Stimulated activated naive CD8-positive, alpha-beta T cell treated with anti-CD3 and anti-CD28 coated beads, Interleukin-15, amount 100 ng/mL, for 72 hours (primary cell): ENCODE results near the gene ANO7.

ENCODE experiments used
- ATAC-seq: fragments of 150-1000 bp; cut with Tn5 transposase; 2 replicates; pipeline ENCODE4 v1.10.0; 2021; ENCODE audit warnings: mild to moderate bottlenecking, moderate library complexity
- DNase-seq, 2 donors: peaks; one replicate each; pipeline ENCODE4 v3.0.0; 2021 to 2022
- H3K27ac Mint-ChIP-seq, 2 donors: one replicate each; pipeline ENCODE4 v1.8.0; 2022; ENCODE audit warnings: mild to moderate bottlenecking in 2 of 2, mixed read lengths in 2 of 2, moderate library complexity in 2 of 2
- H3K27me3 Mint-ChIP-seq: one replicate; pipeline ENCODE4 v1.8.0; 2022; ENCODE audit warnings: mixed read lengths
- H3K4me1 Mint-ChIP-seq: one replicate; pipeline ENCODE4 v1.8.0; 2022; ENCODE audit warnings: mild to moderate bottlenecking, mixed read lengths
- H3K4me3 Mint-ChIP-seq, 2 donors: one replicate each; pipeline ENCODE4 v1.8.0; 2022; ENCODE audit warnings: mild to moderate bottlenecking in 2 of 2, mixed read lengths in 2 of 2, moderate library complexity in 1 of 2
- H3K9me3 Mint-ChIP-seq, 2 donors: one replicate each; pipeline ENCODE4 v1.8.0; 2022; ENCODE audit warnings: mixed read lengths in 2 of 2

The ANO7 gene

GRCh38 chr2:241177526-241178334, 10.7 kb upstream of the ANO7 start:
- DNase-seq (no peak), ATAC-seq (no peak)
- no peaks in the 10 kb centered on the region for H3K27me3 Mint-ChIP-seq
- H3K9me3 Mint-ChIP-seq = no peaks in the 10 kb centered on the region
- H3K4me3 Mint-ChIP-seq = no peak overlapping the region
- H3K4me1 Mint-ChIP-seq = no peaks in the 10 kb centered on the region
- H3K27ac Mint-ChIP-seq = no peak overlapping the region

GRCh38 chr2:241178961-241179360, 9.5 kb upstream of the ANO7 start:
- no peak overlapping the region for H3K27ac Mint-ChIP-seq
- no peak for DNase-seq
- H3K9me3 Mint-ChIP-seq = no peaks in the 10 kb centered on the region
- no peak overlapping the region for H3K4me3 Mint-ChIP-seq
- no peaks in the 10 kb centered on the region for H3K27me3 Mint-ChIP-seq
- no peaks in the 10 kb centered on the region for H3K4me1 Mint-ChIP-seq
- no peak for ATAC-seq

GRCh38 chr2:241179899-241180298, 8.6 kb upstream of the ANO7 start:
- H3K27ac Mint-ChIP-seq = no peak overlapping the region
- ATAC-seq = peak; percentile 35
- DNase-seq = no peak

GRCh38 chr2:241180495-241180894, 8.0 kb upstream of the ANO7 start:
- Mint-ChIP-seq H3K4me1 (no peaks in the 10 kb centered on the region), H3K27me3 (no peaks in the 10 kb centered on the region), H3K9me3 (no peaks in the 10 kb centered on the region), H3K27ac (no peak overlapping the region), H3K4me3 (no peak overlapping the region)
- DNase-seq = no peak
- ATAC-seq = no peak

More at GRCh38 chr2:241179899-241180298, 8.6 kb upstream of the ANO7 start:
- Mint-ChIP-seq H3K4me1 (no peaks in the 10 kb centered on the region), H3K27me3 (no peaks in the 10 kb centered on the region), H3K9me3 (no peaks in the 10 kb centered on the region), H3K4me3 (no peak overlapping the region)

- no peak for ATAC-seq
Observed at GRCh38 chr2:241182126-241182525, 6.4 kb upstream of the ANO7 start.

GRCh38 chr2:241182531-241183133, 5.8 kb upstream of the ANO7 start:
- Mint-ChIP-seq H3K4me1 (no peaks in the 10 kb centered on the region), H3K27me3 (no peaks in the 10 kb centered on the region), H3K4me3 (no peak overlapping the region), H3K27ac (peak overlapping the region in 1 of 2 donors; percentile 71), H3K9me3 (no peaks in the 10 kb centered on the region)
- ATAC-seq = no peak
- DNase-seq = no peak

More at GRCh38 chr2:241182126-241182525, 6.4 kb upstream of the ANO7 start:
- Mint-ChIP-seq H3K9me3 (no peaks in the 10 kb centered on the region), H3K27me3 (no peaks in the 10 kb centered on the region), H3K4me3 (no peak overlapping the region), H3K27ac (peak overlapping the region in 1 of 2 donors; percentile 71), H3K4me1 (no peaks in the 10 kb centered on the region)
- no peak for DNase-seq

GRCh38 chr2:241183221-241183620, 5.3 kb upstream of the ANO7 start:
- Mint-ChIP-seq H3K27ac (no peak overlapping the region), H3K27me3 (no peaks in the 10 kb centered on the region), H3K4me1 (no peaks in the 10 kb centered on the region), H3K4me3 (no peak overlapping the region), H3K9me3 (no peaks in the 10 kb centered on the region)
- DNase-seq (no peak), ATAC-seq (no peak)

- Mint-ChIP-seq H3K4me3 (no peak overlapping the region), H3K9me3 (no peaks in the 10 kb centered on the region), H3K4me1 (no peaks in the 10 kb centered on the region), H3K27ac (no peak overlapping the region), H3K27me3 (no peaks in the 10 kb centered on the region)
- no peak for DNase-seq
- ATAC-seq = no peak
Observed at GRCh38 chr2:241184901-241185300, 3.6 kb upstream of the ANO7 start.

GRCh38 chr2:241185961-241186360, 2.5 kb upstream of the ANO7 start:
- Mint-ChIP-seq H3K27me3 (no peaks in the 10 kb centered on the region), H3K27ac (no peak overlapping the region), H3K4me1 (no peaks in the 10 kb centered on the region), H3K4me3 (no peak overlapping the region), H3K9me3 (no peaks in the 10 kb centered on the region)
- DNase-seq (no peak), ATAC-seq (no peak)

- Mint-ChIP-seq H3K4me1 (no peaks in the 10 kb centered on the region), H3K27me3 (no peaks in the 10 kb centered on the region), H3K9me3 (no peaks in the 10 kb centered on the region), H3K27ac (no peak overlapping the region), H3K4me3 (no peak overlapping the region)
- DNase-seq (no peak), ATAC-seq (no peak)
Observed at GRCh38 chr2:241187101-241187917, 1.2 kb upstream of the ANO7 start.

GRCh38 chr2:241187918-241188234, 601 bp upstream of the ANO7 start:
- no peaks in the 10 kb centered on the region for H3K9me3 Mint-ChIP-seq
- DNase-seq = no peak
- H3K27me3 Mint-ChIP-seq = no peaks in the 10 kb centered on the region

GRCh38 chr2:241189093-241189855, 797 bp downstream of the ANO7 start:
- Mint-ChIP-seq H3K27ac (no peak overlapping the region), H3K9me3 (no peaks in the 10 kb centered on the region), H3K4me1 (no peaks in the 10 kb centered on the region), H3K4me3 (no peak overlapping the region), H3K27me3 (no peaks in the 10 kb centered on the region)
- DNase-seq (no peak), ATAC-seq (peak; percentile 24)

More at GRCh38 chr2:241187918-241188234, 601 bp upstream of the ANO7 start:
- no peak for ATAC-seq
- Mint-ChIP-seq H3K27ac (no peak overlapping the region), H3K4me1 (no peaks in the 10 kb centered on the region), H3K4me3 (no peak overlapping the region)

- ATAC-seq (peak; percentile 5), DNase-seq (no peak)
- H3K4me3 Mint-ChIP-seq = no peak overlapping the region
- no peaks in the 10 kb centered on the region for H3K9me3 Mint-ChIP-seq
- no peaks in the 10 kb centered on the region for H3K27me3 Mint-ChIP-seq
- H3K4me1 Mint-ChIP-seq = no peaks in the 10 kb centered on the region
- no peak overlapping the region for H3K27ac Mint-ChIP-seq
Observed at GRCh38 chr2:241189856-241190201, 1.4 kb downstream of the ANO7 start.

GRCh38 chr2:241190291-241190981, 2.0 kb downstream of the ANO7 start:
- H3K4me1 Mint-ChIP-seq = no peaks in the 10 kb centered on the region
- no peak overlapping the region for H3K4me3 Mint-ChIP-seq
- H3K9me3 Mint-ChIP-seq = no peaks in the 10 kb centered on the region
- H3K27ac Mint-ChIP-seq = peak overlapping the region in 1 of 2 donors; percentile 49
- ATAC-seq (peak; percentile 42), DNase-seq (no peak)
- no peaks in the 10 kb centered on the region for H3K27me3 Mint-ChIP-seq

GRCh38 chr2:241191081-241191480, 2.6 kb downstream of the ANO7 start:
- Mint-ChIP-seq H3K4me3 (no peak overlapping the region), H3K9me3 (no peaks in the 10 kb centered on the region), H3K4me1 (no peaks in the 10 kb centered on the region), H3K27ac (no peak overlapping the region), H3K27me3 (no peaks in the 10 kb centered on the region)
- DNase-seq (no peak), ATAC-seq (no peak)
